ENCODE data around the gene NTRK3. TPM values are rescaled to one million over a fixed set of nuclear protein-coding genes. Genes with fewer than 3 reads are reported as not detected.

NTRK3 gene
- total RNA-seq, 1 donor from 2014 or later: 6.4 TPM

DNA sequence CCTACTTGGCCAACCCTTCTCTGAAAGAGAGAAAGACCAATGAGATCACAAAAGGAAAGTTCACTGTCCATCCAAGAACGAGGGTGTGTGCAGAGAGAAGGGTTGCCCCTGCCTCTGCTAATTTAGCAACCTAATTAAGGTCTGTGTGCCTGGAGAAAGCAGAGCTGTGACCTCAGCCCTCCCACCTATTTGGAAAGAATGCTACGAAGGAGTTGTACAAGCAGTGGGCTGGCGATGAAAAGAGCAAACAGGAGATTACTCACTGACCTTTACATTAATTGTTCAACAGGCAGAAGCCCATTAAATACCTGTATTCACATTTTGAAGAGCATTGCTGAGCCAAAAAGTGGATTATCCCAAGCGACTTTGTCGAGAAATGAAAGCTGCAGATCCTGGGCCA lies 314.9 kb downstream of the NTRK3 start:
- Mint-ChIP-seq H3K4me3 (ENCODE audit: unreplicated experiment) (no peak overlapping the region), H3K36me3 (ENCODE audit: low read depth, unreplicated experiment) (no peaks in the 10 kb centered on the region), H3K4me1 (ENCODE audit: unreplicated experiment) (peaks cover 26% of the 10 kb centered on the region), H3K27ac (ENCODE audit: unreplicated experiment) (no peak overlapping the region), H3K27me3 (ENCODE audit: unreplicated experiment) (no peaks in the 10 kb centered on the region), H3K9me3 (ENCODE audit: unreplicated experiment) (no peaks in the 10 kb centered on the region)
- DNase-seq (ENCODE audit: low spot score): no peak
- TF ChIP-seq, protein P1, sequence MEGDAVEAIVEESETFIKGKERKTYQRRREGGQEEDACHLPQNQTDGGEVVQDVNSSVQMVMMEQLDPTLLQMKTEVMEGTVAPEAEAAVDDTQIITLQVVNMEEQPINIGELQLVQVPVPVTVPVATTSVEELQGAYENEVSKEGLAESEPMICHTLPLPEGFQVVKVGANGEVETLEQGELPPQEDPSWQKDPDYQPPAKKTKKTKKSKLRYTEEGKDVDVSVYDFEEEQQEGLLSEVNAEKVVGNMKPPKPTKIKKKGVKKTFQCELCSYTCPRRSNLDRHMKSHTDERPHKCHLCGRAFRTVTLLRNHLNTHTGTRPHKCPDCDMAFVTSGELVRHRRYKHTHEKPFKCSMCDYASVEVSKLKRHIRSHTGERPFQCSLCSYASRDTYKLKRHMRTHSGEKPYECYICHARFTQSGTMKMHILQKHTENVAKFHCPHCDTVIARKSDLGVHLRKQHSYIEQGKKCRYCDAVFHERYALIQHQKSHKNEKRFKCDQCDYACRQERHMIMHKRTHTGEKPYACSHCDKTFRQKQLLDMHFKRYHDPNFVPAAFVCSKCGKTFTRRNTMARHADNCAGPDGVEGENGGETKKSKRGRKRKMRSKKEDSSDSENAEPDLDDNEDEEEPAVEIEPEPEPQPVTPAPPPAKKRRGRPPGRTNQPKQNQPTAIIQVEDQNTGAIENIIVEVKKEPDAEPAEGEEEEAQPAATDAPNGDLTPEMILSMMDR (IDR thresholded peaks at IDR 0.05; ENCODE audit: unreplicated experiment): no peak

DNA sequence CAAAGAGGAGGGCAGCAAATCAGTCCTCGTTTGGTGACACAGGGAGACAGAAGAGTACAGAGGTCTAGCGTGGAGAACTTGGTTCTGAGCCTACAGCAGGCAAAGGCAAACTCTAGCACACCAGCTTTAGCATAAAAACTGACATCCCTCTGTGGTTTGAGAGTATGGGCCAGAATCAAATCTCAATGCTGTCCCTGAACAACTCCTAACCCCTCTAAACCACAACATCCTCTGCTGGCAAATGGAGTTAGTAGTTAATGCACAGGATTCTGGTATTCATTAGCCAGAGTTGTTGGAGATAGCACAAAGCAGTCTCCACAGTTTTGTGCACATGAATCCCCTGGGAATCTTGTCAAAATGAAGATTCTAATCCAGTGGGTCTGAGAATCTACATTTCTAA lies 315.8 kb downstream of the NTRK3 start:
- Mint-ChIP-seq H3K4me3 (ENCODE audit: unreplicated experiment) (no peak overlapping the region), H3K36me3 (ENCODE audit: low read depth, unreplicated experiment) (no peaks in the 10 kb centered on the region), H3K27me3 (ENCODE audit: unreplicated experiment) (no peaks in the 10 kb centered on the region), H3K27ac (ENCODE audit: unreplicated experiment) (no peak overlapping the region), H3K9me3 (ENCODE audit: unreplicated experiment) (no peaks in the 10 kb centered on the region), H3K4me1 (ENCODE audit: unreplicated experiment) (peaks cover 25% of the 10 kb centered on the region)
- TF ChIP-seq, protein P1 (IDR thresholded peaks at IDR 0.05; ENCODE audit: unreplicated experiment): no peak
- no peak for DNase-seq (ENCODE audit: low spot score)

DNA sequence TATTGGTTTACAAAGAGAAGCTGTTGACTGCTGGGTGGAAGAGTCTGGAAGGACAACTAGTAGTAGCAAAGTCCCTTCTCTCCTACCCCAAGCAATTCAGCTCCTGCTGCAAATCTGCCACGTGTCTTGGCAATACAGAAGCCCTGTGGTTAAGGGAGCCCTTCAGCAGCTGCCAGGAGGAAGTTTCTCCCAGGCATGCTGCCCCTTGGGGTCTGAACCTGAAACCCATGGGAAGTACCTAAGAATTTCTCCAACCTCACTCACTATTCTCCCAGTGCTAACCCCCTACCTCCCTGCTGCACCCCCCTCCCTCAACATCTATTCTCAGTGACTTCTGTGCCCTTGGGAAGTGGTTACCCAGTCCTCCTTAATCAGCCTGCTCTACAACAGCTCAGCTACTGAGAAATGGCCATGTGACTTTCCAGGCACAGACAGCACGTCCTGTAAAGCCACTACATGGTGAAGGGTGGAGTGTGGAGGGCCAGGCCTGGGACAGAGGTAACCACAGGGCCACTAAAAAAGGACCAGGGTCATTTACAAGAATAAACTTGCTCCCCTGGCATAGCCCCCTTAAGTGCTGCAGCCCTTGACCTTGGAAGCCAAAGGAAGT lies 316.6 kb downstream of the NTRK3 start:
- Mint-ChIP-seq H3K9me3 (ENCODE audit: unreplicated experiment) (no peaks in the 10 kb centered on the region), H3K4me3 (ENCODE audit: unreplicated experiment) (no peak overlapping the region), H3K4me1 (ENCODE audit: unreplicated experiment) (peaks cover 25% of the 10 kb centered on the region), H3K36me3 (ENCODE audit: low read depth, unreplicated experiment) (no peaks in the 10 kb centered on the region), H3K27ac (ENCODE audit: unreplicated experiment) (no peak overlapping the region), H3K27me3 (ENCODE audit: unreplicated experiment) (no peaks in the 10 kb centered on the region)
- TF ChIP-seq, protein P1 (IDR thresholded peaks at IDR 0.05; ENCODE audit: unreplicated experiment): no peak
- no peak for DNase-seq (ENCODE audit: low spot score)

DNA sequence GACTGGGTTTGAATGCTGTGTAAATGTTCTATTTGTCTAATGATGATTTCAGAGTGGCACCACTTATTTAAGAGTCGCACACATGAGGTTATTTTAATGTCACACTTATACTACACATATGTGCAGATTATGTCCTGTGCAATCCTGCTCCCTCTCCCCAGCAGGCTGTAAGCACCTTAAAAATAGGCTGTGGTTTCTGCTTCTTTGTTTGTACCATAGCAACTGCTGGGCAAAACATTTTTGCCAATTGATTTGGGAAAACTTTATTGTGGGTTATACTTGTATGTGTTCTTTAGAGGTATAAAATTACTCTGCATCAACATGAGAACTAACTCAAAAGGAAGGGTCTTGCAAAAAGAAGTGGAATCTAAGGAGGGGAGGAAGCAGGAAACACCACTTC lies 318.5 kb downstream of the NTRK3 start:
- no peak for DNase-seq (ENCODE audit: low spot score)
- Mint-ChIP-seq H3K27ac (ENCODE audit: unreplicated experiment) (peak overlapping the region; percentile 44), H3K4me3 (ENCODE audit: unreplicated experiment) (no peak overlapping the region), H3K36me3 (ENCODE audit: low read depth, unreplicated experiment) (no peaks in the 10 kb centered on the region), H3K4me1 (ENCODE audit: unreplicated experiment) (peaks cover 25% of the 10 kb centered on the region), H3K9me3 (ENCODE audit: unreplicated experiment) (no peaks in the 10 kb centered on the region), H3K27me3 (ENCODE audit: unreplicated experiment) (no peaks in the 10 kb centered on the region)
- TF ChIP-seq, protein P1 (IDR thresholded peaks at IDR 0.05; ENCODE audit: unreplicated experiment): no peak

DNA sequence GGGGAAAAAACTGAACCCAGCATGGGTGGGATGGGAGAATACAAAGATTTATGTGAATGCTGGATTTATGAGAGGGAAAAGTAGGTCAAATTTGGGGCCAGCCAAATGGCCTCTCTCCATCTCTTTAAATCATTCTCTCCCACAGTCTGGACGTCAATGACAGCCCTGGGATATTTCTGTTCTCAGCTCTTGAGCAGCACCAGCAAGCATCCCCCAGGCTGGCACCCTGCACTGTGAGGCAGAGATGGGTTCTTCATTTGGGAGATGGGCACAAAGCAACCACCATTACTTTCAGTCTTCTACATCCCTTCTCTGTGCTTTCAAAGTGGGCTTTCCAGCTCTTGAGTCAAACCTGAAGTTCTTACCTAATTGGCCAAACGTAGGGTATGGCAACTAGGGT lies 321.0 kb downstream of the NTRK3 start:
- no peak overlapping the region for H3K4me3 Mint-ChIP-seq (ENCODE audit: unreplicated experiment)

More for the DNA sequence above, 321.0 kb downstream of the NTRK3 start:
- Mint-ChIP-seq H3K9me3 (ENCODE audit: unreplicated experiment) (no peaks in the 10 kb centered on the region), H3K27ac (ENCODE audit: unreplicated experiment) (no peak overlapping the region), H3K4me1 (ENCODE audit: unreplicated experiment) (peaks cover 20% of the 10 kb centered on the region), H3K36me3 (ENCODE audit: low read depth, unreplicated experiment) (no peaks in the 10 kb centered on the region), H3K27me3 (ENCODE audit: unreplicated experiment) (no peaks in the 10 kb centered on the region)
- DNase-seq (ENCODE audit: low spot score): no peak
- TF ChIP-seq, protein P1 (IDR thresholded peaks at IDR 0.05; ENCODE audit: unreplicated experiment): no peak

All from endothelial cell (in vitro differentiated cells).